Spleen (tissue), 7 donors: Measurements from ENCODE around the gene TARP.

ENCODE experiments used
- CTCF ChIP-seq, 11 experiments: fragments of 200-600 bp in 7 of 11; fragments of 450-650 bp in 4 of 11; sonication (generic) in 4 of 11; IDR thresholded peaks in 8 of 11; conservative IDR thresholded peaks in 3 of 11; 1 replicate in 7 of 11; 2 replicates in 4 of 11; pipeline versions ENCODE4 v1.4.0 to v1.8.0; 2016 to 2021; ENCODE audit warnings: antibody characterized with exemption in 11 of 11, inconsistent platforms in 4 of 11, mild to moderate bottlenecking in 1 of 11
- POLR2A ChIP-seq, 3 donors: fragments of 450-650 bp; IDR thresholded peaks; one replicate each; pipeline ENCODE4 v1.5.1; 2017; ENCODE audit warnings: antibody characterized with exemption in 3 of 3, mild to moderate bottlenecking in 1 of 3
- POLR2AphosphoS5 ChIP-seq, 3 donors: sonication (generic); formaldehyde crosslinking; IDR thresholded peaks; one replicate each; pipeline ENCODE4 v1.5.1; 2017; ENCODE audit warnings: antibody characterized with exemption in 3 of 3
- donor health status: DM: no; HTN: no; CAD: no; lungs with moderate emphysema.
- donor health status: DM: no; HTN: no; CAD: no.
- donor health status: DM: no; HTN: no; CAD: no.

GRCh38 chr7:38309555-38309954, 36.1 kb upstream of the TARP start:
- TF ChIP-seq CTCF (IDR thresholded peaks at IDR 0.05 in 8 of 11, conservative IDR thresholded peaks at IDR 0.05 in 3 of 11) (no peak), POLR2A (IDR thresholded peaks at IDR 0.05) (no peak), POLR2AphosphoS5 (IDR thresholded peaks at IDR 0.05) (no peak)
